Esophagus squamous epithelium (tissue), 4 donors: Measurements from ENCODE around the gene RASGRF1.

Experiments used
- POLR2A ChIP-seq, 4 donors: fragments of 450-650 bp; IDR thresholded peaks; one replicate each; pipeline ENCODE4 v1.6.1; 2017; ENCODE audit warnings: antibody characterized with exemption in 4 of 4, mild to moderate bottlenecking in 4 of 4, moderate library complexity in 3 of 4
- TF ChIP-seq, protein P1 (sequence below), 6 experiments: fragments of 450-650 bp in 4 of 6; fragments of 200-600 bp in 2 of 6; sonication (generic) in 2 of 6; IDR thresholded peaks; one replicate each; pipeline ENCODE4 v1.5.1; 2016 to 2019; ENCODE audit warnings: antibody characterized with exemption in 6 of 6, mild to moderate bottlenecking in 4 of 6, moderate library complexity in 4 of 6

- TF ChIP-seq POLR2A (IDR thresholded peaks at IDR 0.05) = no peak
- TF ChIP-seq, protein P1, sequence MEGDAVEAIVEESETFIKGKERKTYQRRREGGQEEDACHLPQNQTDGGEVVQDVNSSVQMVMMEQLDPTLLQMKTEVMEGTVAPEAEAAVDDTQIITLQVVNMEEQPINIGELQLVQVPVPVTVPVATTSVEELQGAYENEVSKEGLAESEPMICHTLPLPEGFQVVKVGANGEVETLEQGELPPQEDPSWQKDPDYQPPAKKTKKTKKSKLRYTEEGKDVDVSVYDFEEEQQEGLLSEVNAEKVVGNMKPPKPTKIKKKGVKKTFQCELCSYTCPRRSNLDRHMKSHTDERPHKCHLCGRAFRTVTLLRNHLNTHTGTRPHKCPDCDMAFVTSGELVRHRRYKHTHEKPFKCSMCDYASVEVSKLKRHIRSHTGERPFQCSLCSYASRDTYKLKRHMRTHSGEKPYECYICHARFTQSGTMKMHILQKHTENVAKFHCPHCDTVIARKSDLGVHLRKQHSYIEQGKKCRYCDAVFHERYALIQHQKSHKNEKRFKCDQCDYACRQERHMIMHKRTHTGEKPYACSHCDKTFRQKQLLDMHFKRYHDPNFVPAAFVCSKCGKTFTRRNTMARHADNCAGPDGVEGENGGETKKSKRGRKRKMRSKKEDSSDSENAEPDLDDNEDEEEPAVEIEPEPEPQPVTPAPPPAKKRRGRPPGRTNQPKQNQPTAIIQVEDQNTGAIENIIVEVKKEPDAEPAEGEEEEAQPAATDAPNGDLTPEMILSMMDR (IDR thresholded peaks at IDR 0.05) = no peak
Measured at GRCh38 chr15:79049416-79049815, 41.2 kb downstream of the RASGRF1 start.
